ENCODE results near the gene LYVE1.
"Not testable (repeated sequence)": the region's sequence is repeated elsewhere in the genome, so short reads cannot be mapped to it uniquely, and the experiment has no call there.

The LYVE1 gene

DNA sequence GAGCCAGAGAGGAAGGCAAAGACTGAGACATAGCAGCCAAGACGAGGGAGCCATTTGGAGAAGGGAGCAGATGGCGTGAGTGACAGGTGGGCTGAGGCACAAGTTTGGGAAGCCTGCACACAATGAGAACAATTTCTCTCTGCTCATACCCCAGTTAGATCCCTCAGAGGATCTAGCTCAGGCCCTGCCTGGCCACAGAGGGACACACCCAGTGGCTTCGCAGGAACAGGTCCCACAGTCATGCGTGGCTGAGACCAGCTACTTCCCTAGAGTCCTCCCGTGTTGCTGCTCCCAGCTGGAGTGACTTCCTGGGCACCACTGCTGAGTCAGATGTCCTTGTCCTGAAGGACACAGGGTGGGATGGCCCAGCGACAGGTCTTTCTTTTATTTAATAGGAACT lies 33.4 kb upstream of the LYVE1 start:
- DNase-seq (ENCODE audit: low read depth) = no peak
- H3K4me3 ChIP-seq (ENCODE audit: low read length) = no peak overlapping the region
- TF ChIP-seq CTCF (conservative IDR thresholded peaks at IDR 0.05; ENCODE audit: low read depth, low read length) = no peak

GRCh38 chr11:10600570-10601248 lies 32.2 kb upstream of the LYVE1 start:
- DNase-seq (ENCODE audit: low read depth) = no peak
- H3K4me3 ChIP-seq (ENCODE audit: low read length) = no peak overlapping the region
- no peak for TF ChIP-seq CTCF (conservative IDR thresholded peaks at IDR 0.05; ENCODE audit: low read depth, low read length)

DNA sequence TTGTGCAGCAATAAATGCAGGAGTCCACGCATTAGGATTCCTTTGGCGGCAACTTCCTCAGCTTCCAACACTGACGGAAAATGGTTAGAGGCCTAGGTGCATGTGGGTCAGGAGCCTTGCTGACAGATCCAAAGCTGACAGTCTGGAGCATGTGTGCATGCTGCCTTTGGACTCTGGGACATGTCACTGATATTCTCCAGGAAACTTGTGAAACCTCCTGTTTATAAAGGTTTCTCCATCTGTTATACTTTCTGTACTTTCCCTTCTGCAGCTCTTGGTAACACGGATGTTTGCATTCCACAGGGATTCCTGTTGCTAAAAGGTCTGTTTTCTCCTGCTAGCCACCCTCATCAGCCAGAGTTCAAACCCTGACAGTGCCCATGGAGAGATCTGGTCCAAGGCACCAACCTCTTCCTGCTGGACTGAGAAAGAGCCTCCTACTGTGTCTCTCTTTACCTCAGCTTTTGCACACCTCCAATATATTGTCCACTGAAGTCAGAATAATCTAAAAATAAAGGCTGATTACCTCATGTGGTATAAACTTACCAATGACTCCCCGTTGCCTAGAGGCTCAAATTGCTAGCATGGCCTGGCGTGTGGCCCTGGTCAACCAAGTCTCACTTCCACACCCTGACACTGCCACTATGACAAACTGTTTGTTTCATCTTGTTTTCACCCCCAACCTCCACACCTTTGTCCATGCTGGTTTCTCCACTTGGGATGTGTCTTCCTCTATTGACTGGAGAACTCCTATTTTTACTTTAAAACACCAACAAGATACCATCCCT lies 31.1 kb upstream of the LYVE1 start:
- TF ChIP-seq CTCF (conservative IDR thresholded peaks at IDR 0.05; ENCODE audit: low read depth, low read length) = no peak
- no peak for DNase-seq (ENCODE audit: low read depth)
- H3K4me3 ChIP-seq (ENCODE audit: low read length) = no peak overlapping the region

GRCh38 chr11:10598816-10599215 lies 30.4 kb upstream of the LYVE1 start:
- H3K4me3 ChIP-seq (ENCODE audit: low read length) = no peak overlapping the region
- no peak for TF ChIP-seq CTCF (conservative IDR thresholded peaks at IDR 0.05; ENCODE audit: low read depth, low read length)
- no peak for DNase-seq (ENCODE audit: low read depth)

DNA sequence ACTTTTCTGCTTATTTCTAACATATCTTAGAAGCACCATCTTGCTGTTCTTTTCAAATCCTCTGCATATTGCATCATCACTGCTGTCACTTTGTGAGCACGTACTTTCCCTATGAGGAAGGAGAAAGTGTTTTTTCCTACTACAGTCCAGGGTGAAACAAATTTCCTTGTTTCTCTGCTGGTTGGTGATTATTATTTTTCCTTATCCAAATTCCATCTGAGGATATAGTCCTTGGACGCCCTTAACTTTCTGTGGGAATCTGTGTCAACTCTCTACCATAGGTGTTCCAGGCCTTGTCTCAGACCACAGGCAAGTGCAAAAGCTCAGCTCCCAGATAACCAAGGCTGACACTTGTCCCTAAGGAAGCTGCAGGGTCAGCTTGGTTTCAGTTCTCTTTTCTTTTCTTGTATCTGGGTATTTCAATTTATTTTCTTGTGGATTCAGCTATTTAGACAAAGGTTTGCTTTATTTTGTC lies 29.4 kb upstream of the LYVE1 start:
- no peak for TF ChIP-seq CTCF (conservative IDR thresholded peaks at IDR 0.05; ENCODE audit: low read depth, low read length)
- no peak for DNase-seq (ENCODE audit: low read depth)
- no peak overlapping the region for H3K4me3 ChIP-seq (ENCODE audit: low read length)

- not testable (repeated sequence) for H3K4me3 ChIP-seq (ENCODE audit: low read length); DNase-seq (ENCODE audit: low read depth)
Observed at GRCh38 chr11:10595840-10596239, 27.4 kb upstream of the LYVE1 start.

GRCh38 chr11:10594407-10594806 lies 25.9 kb upstream of the LYVE1 start:
- DNase-seq (ENCODE audit: low read depth) = no peak
- no peak for TF ChIP-seq CTCF (conservative IDR thresholded peaks at IDR 0.05; ENCODE audit: low read depth, low read length)
- H3K4me3 ChIP-seq (ENCODE audit: low read length) = no peak overlapping the region
